Middle frontal gyrus (tissue), 1 donor: ENCODE data around the gene SNTA1.
"Not testable (repeated sequence)": the region's sequence is repeated elsewhere in the genome, so short reads cannot be mapped to it uniquely, and the experiment has no call there.

Experiments
- DNase-seq: peaks from one replicate; pipeline ENCODE4 v3.0.0-alpha.2; 2015; ENCODE audit warnings: low spot score; ENCODE audit errors: extremely low spot score

SNTA1 gene

GRCh38 chr20:33443512-33444239, at the start of gene SNTA1:
TSS of gene SNTA1 (minus strand) at chr20:33443763. CDS start at chr20:33443620, 143 bp downstream.
- DNase-seq = peak; percentile 35

DNA sequence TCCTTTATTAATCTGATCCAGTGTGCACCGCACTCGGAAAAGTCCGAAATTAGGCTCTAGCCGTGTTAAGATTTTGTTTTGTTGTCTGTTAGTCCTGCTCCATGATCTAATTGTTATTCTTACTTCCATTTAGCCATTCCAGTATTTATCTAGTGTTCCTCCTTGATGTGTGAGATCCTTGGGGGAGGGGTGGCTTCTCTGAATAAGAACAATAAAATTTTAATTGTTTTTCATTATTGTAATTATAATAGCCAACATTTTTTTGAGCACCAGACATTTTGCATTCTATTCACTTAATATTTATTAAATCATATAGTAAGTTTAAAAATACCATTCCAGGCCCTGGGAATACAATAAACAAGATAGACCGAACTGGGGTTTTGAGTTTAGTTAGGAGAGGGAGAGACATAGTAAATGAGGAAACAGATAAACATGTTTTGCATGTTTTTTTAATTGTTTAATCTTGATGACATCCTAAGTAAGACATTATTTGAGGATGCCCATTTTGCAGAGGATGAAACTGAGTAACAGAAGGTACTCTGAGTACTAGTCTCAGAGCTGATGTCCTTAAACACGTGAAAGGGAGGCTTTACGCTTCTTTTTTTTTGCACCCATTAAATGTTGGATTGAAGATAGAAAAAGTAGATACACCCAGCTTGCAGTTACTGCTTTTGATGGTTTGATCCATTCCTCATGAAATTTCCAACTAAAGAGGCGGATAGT, 47.5 kb upstream of the SNTA1 start:
- no peak for DNase-seq

DNA sequence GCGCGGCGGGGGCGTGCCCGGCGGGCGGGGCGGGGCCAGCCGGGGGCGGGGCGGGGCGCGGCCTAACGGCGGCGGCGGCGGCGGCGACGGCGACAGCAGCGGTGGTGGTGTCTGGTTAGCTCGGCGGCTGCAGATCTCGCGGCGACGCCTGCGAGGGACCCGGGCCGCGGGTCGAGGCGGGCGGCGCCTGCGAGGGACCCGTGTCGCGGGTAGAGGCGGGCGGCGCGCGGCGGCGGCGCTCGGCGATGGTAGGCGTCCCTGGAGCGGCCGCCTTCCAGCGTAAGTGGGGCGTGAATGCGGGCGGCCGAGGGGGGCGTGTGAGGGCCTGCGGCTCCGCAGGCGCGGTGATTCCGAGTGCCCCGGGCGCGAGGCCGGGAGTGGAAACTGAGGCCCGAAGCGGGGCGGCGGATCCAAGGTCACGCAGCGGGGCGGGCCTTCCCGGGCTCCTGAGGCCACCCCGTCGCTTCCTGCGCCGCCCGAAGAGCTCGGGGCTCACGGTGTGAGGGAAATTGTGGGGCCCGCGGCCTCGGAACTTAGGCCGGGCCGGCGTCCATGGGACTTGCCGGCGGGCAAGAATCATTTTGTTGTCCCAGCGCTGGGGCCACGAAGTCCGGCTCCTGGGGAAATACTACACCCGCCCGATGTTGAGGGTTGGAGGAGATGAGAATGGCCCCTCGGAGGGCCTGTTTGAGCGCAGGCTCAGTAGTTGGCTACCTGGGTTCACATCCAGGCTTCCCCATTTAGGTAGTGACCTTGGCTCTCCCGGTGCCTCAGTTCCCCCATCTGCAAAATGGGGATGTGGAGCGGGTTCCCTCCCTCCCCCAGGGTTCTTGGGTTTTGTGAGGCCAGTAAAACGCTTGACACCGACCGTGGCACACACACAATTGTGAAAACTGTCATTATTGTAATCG, 46.7 kb upstream of the SNTA1 start, which contains the start of gene CBFA2T2:
CBFA2T2 (plus strand) TSS at position 74 of the 911 bp plus-strand sequence; CDS start at position 246, 172 bp downstream.
- no peak for DNase-seq

DNA sequence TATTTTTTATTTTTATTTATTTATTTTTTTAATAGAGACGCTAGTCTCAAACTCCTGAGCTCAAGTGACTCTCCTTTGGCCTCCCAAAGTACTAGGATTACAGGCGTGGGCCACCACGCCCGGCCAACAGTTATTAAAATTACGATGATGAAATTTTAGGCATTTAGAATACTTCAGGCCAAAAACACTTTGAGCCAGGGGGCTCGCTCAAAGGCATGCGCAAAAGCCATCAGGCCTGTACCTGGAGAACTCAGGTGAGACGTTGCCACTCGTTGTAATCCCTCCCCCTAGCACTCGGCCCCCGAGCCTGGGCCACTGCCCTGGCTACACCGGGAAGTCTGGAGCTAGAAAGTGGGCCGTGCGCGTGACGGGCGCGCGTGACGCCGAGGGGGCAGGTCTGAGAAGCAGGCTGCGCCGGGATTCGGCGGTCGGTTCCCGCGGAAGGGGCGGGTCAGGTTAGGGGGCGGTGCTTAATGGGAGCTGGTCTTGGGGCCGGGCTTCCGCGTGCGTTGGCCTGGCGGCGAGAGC, 46.0 kb upstream of the SNTA1 start:
- DNase-seq = peak; percentile 93

DNA sequence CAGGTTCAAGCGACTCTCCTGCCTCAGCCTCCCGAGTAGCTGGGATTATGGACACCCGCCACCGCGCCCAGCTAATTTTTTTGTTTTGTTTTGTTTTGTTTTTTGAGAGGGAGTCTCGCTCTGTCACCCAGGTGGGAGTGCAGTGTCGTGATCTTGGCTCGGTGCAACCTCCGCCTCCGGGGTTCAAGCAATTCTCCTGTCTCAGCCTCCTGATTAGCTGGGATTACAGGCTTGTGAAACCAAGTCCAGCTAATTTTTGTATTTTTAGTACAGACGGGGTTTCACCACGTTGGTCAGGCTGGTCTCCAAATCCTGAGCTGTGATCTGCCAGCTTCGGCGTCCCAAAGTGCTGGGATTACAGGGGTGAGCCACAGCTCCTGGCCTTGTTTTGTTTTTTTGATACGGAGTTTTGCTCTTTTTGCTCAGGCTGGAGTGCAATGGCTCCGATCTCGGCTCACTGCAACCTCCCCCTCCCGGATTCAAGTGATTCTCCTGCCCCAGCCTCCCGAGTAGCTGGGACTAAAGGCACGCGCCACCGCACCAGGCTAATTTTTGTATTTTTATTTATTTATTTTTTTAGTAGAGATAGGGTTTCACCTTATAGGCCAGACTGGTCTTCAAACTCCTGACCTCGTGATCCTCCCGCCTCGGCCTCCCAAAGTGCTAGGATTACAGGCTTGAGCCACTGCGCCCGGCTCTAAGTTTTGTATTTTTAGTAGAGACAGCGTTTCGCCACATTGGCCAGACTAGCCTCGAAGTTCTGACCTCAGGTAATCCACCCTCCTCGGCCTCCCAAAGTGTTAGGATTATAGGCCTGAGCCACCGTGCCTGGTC, 45.3 kb upstream of the SNTA1 start:
- not testable (repeated sequence) for DNase-seq

DNA sequence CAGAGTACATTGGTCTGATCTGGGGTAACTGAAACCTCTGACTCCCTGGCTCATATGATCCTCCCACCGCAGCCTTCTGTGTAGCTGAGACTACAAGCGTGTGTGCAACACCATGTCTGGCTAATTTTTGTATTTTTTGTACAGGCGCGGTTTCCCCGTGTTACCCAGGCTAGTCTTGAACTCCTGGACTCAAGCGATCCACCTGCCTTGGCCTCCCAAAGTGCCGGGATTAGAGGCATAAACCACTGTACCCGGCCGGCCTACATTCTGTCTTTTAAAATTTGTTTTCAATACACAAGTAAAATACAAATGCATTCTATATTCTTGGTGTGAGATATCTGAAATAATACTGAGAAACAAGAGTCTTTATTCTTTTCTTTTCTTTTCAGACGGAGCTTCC, 44.6 kb upstream of the SNTA1 start:
- DNase-seq = no peak

GRCh38 chr20:33483186-33483585, 39.6 kb upstream of the SNTA1 start:
- not testable (repeated sequence) for DNase-seq

GRCh38 chr20:33482581-33482980, 39.0 kb upstream of the SNTA1 start:
- DNase-seq = no peak

GRCh38 chr20:33481431-33481941, 37.9 kb upstream of the SNTA1 start:
- no peak for DNase-seq

- no peak for DNase-seq
These were observed 36.5 kb upstream of the SNTA1 start for GRCh38 chr20:33480048-33480447.

GRCh38 chr20:33477386-33478234, 34.0 kb upstream of the SNTA1 start:
- no peak for DNase-seq

DNA sequence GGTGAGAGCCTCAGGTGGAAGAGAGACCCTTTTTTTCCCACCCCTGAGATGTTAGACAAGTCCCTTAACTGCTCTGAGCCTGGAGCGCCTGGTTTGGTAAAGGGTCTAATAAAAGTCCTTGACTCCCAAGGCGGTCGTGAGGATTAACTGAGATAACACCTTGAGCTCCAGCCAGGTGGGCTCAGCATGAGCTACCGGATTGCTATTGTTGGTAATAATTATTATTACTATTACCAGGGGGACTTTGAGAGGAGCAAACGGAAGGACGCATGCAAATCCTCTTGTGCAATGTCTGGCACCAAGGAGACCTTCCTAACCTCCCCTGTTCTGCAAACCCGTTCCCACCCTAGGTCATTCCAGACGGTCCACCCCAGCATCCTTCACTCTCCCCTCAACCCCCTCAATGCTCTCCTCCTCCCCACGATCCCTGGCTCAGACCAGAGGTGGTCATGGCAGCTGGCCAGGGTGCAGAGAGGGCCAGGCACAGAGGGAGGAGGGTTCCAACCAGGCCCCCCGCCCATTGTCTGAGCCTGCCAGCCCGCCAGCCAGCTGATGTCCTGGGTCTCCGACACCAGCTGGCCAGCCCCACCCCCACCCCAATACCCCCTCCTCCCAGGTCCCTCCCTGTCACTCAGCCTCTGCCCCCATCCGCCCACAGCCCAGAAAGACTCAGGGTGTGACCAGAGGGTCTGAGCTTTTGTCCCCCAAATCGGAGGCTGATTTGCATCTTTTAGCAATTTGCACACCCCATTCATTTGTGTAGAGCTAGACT, 32.0 kb upstream of the SNTA1 start:
- DNase-seq = no peak

DNA sequence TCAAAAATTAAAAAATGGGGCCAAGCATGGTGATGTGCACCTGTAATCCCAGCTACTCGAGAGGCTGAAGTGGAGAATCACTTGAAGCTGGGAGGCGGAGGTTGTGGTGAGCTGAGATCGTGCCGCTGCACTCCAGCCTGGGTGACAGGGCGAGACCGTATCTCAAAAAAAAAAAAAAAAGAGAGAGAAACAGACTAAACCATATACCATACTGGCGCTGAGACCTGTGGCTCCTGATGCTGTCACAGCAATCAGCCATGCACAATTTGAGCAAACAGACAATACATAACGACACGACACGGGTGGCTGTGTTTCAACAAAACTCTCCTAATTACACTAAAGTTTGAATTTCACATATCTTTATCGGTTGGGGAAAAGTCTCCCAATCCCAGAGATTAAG, 31.4 kb upstream of the SNTA1 start:
- DNase-seq = no peak

GRCh38 chr20:33474097-33474873, 30.7 kb upstream of the SNTA1 start:
- no peak for DNase-seq

DNA sequence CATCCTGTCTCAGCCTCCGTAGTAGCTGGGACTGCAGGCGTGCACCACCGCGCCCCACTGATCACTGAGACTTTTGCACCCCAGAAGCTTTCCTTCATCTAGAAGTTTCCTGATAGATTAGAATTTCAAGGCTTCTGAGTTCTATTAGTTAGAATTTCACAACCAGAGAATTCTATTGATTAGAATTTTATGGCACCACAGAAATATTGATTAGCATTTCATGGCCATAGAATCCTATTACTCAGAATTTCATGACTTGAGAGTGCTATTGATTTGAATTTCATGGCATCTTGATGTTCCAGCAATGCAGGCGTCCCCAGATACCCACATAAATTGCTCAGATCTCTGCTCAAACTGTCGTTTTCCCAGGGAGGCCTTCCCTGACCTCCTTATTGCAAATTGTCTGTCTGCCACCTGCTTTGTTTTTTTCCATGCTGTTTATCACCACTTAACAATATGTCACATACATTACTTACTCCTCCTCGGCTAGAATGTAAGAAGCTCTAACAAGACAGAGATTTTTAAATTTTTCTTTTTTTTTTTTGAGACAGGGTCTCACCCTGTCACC, 29.4 kb upstream of the SNTA1 start:
- DNase-seq = no peak

DNA sequence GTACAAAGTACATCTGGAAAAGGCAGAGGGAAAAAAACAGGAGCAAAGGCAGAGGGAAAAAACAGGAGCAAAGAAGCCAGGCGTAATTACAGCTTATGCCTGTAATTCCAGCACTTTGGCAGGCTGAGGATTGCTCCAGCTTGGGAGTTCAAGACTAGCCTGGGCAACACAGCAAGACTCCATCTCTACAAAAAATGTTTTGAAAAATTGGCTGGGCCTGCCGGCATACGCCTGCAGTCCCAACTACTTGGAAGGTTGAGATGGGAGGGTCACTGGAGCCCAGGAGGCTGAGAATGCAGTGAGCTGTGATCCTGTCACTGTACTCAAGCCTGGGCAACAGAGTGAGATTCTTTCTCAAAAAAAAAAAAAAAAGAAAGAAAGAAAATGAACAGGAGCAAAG, 27.3 kb upstream of the SNTA1 start:
- no peak for DNase-seq

- no peak for DNase-seq
These were observed 26.9 kb upstream of the SNTA1 start for GRCh38 chr20:33470457-33470856.

DNA sequence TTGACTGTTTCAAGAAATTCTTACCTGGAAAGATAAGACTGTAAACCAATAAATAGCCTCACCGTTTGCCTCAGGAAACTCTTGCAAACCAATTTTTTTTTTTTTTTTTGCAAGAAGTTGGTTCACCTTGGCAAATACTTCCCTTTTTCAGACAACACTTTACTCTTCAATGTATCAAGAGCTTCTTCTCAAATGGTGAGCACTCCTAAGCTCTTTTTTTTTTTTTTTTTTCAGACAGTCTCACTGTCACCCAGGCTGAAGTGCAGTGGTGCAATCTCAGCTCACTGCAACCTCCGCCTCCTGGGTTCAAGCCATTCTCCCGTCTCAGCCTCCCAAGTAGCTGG, 22.7 kb upstream of the SNTA1 start:
- no peak for DNase-seq
